ENCODE measurements around the gene CAPN10.

The CAPN10 gene

DNA sequence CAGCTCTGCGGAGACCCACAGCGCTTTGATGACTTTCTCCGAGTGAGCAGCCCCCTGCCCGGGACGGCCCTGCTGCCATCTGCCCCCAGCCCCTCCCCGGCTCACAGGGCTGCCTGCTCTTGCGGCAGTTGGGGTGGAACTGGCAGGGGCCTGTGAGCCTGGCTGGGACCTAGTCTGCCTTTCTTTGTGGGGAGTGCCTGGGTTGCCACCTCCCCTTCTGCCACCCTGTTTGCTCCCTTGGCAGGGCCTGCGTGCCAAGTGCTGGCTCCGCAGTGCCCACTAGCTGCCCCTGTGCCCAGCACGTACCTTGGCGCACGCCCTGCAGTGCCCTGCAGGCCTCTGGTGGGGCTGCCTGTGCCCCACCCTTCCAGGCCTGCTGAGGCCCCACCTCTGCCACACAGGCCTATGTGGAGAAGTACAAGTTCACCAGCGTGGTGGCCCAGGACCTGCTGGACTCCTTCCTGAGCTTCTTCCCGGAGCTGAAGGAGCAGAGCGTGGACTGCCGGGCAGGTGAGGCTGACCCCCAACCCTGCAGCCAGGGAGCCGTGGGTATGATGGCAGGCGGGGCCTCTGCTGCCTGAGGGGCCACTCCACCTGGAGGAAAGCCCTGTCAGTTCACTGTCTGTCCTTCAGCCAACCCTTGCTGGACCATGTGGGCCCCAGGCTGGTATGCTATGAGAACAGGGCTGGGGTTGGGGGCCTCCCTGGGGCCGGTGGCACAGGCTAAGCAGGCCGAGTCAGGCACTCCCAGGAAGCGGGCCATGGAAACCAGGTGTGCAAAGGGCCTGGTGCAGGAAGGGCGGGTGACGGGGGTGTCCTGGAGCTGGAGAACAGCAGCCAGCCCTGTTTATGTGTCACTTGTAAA, 11.2 kb upstream of the CAPN10 start:
- no peak for DNase-seq

DNA sequence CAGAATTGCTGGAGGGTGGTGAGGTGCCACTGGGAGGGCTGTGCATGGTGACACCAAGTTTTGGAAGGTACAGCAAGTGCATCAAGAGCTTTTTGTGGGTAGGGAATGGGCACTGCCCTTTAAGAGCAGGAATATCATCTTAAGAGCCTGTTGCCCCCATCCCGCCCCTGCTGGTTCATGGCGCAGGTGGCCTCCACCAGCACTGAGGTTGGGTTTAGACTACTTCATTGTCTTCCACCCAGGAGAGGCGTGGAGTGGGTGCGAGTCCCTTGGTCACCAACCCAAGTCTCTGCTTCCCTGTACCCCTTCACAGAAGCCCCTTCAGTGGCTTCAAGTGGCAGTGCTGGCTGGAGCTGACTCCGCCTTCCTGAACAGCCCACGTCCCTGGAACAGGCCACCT, 10.5 kb upstream of the CAPN10 start:
- DNase-seq, result no peak

DNA sequence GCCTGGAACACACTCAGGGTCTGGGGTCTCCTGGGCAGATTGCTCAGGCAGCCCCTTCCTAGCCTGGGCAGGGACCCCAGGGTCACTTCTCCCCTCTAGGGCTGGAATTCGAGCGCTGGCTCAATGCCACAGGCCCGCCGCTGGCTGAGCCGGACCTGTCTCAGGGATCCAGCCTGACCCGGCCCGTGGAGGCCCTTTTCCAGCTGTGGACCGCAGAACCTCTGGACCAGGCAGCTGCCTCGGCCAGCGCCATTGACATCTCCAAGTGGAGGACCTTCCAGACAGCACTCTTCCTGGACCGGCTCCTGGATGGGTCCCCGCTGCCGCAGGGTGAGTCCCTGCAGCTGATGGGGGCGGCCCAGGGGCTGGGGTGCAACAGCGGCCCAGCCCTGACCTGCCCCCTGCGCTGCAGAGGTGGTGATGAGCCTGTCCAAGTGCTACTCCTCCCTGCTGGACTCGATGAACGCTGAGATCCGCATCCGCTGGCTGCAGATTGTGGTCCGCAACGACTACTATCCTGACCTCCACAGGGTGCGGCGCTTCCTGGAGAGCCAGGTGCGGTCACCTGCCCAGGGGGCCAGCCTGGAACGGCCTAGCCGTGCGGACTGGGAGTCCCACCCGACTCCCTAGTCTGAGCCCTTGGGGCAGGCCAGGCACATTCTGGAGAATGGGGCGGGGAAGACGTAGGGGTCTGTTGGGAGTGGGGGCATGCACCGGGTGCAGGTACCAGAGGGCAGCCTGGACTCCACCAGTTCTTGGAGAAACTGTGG, 9.9 kb upstream of the CAPN10 start:
- no peak for DNase-seq

DNA sequence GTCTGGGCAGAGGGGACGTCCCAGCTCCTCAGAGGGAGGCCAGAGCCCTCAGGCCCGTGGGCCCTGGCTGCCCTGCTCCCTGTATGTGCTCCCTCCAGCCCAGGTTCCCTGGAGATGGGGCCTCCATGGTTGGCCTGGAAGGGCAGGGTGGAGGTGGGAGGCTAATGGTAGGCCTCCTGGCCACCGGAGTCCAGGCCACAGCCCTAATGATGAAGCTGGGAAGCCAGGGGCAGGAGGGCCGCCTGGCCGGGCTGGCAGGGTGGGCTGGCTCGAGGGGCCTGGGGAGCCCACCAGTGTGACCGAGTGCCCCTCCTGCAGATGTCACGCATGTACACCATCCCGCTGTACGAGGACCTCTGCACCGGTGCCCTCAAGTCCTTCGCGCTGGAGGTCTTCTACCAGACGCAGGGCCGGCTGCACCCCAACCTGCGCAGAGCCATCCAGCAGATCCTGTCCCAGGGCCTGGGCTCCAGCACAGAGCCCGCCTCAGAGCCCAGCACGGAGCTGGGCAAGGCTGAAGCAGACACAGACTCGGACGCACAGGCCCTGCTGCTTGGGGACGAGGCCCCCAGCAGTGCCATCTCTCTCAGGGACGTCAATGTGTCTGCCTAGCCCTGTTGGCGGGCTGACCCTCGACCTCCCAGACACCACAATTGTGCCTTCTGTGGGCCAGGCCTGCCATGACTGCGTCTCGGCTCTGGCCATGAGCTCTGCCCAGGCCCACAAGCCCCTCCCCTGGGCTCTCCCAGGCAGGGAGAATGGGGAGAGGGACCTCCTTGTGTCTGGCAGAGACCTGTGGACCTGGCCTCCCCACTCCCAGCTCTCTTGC, 9.0 kb upstream of the CAPN10 start:
- DNase-seq, result no peak

DNA sequence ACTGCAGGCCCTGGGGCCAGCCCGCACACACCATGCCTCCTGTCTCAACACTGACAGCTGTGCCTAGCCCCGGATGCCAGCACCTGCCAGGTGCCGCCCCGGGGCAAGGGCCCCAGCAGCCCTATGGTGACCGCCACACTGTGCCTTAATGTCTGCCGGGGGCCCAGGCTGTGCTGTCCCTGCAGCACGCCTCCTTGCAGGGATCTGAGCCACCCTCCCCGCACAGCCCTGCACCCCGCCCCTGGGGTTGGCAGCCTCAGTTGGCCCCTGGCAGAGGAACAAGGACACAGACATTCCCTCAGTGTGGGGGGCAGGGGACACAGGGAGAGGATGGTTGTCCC, 8.5 kb upstream of the CAPN10 start:
- DNase-seq, result no peak

DNA sequence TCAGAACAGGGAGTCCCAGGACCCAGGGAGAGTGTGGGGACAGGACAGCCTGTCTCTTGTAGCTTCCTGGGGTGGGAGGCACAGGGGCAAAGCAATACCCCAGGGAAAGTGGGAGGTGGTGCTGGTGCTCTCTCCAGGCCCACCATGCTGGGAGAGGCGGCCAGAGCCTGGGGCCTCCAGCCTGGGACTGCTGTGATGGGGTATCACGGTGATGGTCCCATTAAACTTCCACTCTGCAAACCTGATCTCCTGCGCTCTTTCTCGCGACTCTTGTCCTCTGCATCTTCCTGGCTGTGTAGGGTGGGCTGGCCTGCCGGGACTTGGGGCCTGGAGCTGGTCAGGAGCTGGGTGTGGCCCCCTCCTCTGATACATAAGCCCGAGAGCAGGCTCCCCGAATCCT, 8.0 kb upstream of the CAPN10 start:
- DNase-seq, result no peak

DNA sequence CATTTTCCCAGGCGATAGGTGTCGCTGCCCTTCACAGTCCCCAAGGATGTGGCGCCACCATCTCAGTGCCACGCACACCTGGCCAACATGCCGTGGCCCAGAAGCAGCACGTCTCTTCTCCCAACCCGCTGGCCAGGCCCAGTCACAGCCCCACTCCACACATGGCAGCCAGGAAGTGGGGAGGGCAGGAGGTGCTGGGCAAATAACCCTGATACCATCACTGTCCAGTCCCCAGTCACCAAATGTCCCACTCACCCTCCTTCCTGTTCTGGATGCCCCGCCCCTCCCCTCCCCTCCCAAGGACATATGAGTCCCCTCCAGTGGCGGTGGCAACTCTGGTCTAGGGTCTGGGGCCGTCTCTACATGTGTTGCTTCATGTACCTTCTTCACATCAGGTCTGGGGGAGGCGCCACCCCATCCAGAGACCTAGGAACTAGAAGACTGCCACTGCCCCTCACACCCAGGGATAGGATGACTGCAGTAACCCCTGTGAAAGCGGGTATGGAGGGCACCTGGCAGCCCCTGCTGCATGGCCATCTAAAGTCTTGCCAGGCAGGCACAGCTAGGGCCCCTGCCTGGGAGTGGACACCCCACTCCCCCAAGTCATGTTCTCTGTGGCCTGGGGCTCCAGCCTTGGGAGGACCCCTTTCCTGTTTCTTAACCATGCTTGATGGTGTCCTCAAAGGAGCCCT, 7.3 kb upstream of the CAPN10 start:
- no peak for DNase-seq

DNA sequence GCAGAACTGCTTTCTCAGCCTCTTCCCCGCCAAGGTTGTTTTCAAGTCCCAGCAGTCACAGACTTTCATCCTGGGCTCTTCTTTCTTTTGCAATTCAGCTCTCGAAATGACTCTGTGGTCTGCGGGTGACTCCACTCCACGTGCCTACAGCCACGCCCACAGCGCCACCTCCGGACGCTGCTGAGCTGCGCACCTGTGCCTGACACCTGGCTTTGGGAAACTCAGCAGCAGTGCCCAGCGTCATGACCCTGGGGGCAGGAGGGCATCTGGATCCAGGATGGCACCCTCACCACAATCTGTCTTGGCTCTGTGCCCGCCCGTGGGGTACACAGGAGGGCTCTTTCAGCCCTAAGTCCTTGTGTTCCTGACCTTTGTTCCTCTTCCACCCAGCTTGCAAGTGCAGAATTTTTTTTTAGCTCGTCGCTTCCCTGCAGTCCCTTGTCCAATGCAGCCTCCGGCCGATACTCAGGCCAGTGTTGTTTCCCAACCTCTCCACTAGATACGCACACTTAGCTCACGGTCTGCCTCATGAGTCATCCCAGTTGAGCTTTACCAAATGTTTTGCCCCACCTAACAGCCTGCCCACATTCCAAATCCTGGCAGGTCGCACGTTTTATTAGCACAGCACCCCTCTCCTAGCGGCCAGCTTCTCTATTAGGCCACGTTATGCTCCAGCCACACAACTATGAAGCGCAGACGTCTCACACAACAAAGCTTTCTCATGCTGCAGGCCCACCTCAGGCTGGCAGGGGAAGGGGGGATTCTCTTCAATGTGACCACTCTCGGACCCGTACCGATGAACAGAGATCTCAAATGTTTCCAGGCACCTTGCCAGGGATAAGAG, 6.5 kb upstream of the CAPN10 start:
- DNase-seq, result no peak

DNA sequence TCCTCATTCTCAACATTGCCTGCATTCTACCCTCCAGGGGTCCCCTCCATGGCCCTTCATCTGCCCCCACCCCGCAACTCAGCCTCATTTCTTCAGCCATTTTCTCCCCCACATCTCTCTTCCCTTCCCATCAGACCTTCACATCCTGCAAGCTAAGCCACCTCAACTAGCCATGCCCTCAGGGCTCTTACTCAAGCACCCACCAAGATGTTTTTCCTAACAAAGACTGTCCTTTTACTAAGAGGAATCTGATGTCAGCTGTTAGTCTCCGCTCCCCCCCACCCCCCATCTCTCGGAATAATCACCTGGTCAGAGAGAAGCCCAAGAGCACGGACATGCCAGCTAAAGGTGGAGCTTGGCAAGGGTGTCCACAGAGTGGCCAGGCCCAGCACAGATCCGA, 4.7 kb upstream of the CAPN10 start:
- DNase-seq, result no peak

DNA sequence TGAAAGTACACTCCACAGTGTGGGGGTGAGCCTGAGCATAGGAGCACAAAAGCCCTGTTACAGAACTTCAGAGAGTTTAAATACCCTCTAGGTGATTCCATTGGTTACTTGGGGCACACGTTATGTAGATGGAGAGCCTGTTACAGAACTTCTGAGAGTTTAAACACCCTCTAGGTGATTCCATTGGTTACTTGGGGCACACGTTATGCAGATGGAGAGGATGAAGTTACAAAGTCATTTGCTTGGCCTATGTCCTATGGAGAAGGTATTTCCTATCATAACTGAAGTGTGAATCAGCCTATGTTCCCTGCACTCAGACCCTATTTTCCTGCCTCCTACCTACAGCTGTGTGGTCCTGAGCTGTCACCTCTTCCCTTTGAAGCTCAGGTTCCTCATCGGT, 3.8 kb upstream of the CAPN10 start:
- DNase-seq, result no peak

DNA sequence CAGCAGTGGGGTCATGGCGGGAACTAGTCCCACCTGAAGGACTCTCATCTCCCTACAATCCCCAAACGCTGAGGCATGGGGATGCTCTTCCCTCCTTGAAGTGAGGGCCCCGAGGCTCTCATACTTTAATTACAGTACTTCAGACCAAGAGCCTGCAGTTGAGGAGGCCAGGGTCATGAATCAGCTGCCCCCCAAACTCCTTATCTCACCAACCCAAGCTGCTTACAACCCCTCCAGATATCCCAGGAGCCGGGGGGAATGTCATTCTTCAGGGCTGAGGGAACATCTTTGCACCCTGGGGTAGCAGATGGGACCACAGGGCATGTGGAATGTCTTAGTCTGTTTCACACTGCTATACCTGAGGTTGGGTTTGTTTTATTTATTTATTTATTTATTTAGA, 2.8 kb upstream of the CAPN10 start:
- DNase-seq, result no peak

DNA sequence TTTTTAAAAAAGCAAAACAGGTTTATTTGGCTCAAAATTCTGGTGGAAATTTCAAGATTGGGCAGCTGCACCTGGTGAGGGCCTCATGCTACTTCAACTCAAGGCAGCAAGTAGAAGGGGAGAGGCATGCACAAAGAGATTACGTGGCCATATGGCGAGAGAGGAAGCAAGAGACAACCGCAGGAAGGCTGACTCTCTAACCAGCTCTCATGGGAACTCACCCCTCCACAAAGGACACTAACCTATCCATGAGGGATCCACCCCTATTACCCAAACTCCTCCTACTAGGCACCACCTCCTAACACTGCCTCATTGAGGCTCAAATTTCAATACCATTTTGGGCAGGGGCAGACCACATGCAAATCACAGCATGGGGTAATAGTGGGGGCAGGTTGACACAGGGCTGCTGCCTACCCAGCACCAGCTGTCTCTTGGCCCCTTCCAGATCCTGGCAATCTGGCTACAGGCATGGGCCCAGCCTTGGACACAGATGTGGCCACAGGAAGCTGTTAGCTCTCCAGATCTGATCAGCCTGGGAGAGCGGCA, 2.0 kb upstream of the CAPN10 start:
- no peak for DNase-seq

DNA sequence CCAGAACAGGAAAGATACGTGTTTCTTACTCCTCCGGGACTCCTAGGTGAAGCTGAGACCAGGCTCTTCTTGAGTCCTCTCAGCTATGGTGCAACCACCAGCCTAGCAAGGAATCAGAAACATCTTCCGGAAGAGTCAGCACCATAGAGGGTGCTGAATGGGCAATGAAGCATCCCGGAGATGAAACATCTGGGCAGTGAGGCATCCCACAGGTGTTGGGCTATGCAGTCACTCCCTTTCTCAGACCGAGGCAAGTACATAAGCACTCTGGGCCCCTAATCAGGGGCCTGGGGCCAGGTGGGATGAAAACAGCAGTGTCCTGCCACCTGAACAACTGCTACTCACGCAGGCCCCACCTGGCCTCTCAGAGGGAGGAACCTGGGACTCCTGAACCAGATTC, 1.4 kb upstream of the CAPN10 start:
- no peak for DNase-seq

DNA sequence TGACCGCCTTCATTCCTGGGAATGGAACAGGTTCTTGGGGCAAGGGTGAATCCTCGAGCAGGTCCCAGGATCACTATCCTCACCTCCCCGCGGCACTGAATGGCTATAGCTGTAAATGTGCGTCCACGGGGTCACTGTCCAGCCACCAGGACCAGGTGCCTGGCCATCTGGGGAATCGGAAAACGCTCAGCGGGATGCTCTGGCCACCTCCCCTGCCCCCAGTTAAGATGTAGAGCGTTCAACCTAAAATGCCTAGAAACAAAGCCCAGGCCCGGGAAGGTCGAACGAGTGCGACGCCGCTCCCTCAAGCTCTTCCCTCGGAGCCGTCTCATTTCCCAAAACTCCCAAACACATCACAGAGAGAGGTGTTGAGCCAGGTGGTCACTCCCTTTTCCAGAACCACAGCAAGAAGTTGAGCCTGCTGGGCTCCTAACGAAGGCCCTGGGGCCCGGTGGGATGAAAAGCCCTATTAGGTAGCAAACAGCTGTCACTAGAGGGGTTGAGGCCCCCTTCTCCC, 795 bp upstream of the CAPN10 start:
- no peak for DNase-seq

DNA sequence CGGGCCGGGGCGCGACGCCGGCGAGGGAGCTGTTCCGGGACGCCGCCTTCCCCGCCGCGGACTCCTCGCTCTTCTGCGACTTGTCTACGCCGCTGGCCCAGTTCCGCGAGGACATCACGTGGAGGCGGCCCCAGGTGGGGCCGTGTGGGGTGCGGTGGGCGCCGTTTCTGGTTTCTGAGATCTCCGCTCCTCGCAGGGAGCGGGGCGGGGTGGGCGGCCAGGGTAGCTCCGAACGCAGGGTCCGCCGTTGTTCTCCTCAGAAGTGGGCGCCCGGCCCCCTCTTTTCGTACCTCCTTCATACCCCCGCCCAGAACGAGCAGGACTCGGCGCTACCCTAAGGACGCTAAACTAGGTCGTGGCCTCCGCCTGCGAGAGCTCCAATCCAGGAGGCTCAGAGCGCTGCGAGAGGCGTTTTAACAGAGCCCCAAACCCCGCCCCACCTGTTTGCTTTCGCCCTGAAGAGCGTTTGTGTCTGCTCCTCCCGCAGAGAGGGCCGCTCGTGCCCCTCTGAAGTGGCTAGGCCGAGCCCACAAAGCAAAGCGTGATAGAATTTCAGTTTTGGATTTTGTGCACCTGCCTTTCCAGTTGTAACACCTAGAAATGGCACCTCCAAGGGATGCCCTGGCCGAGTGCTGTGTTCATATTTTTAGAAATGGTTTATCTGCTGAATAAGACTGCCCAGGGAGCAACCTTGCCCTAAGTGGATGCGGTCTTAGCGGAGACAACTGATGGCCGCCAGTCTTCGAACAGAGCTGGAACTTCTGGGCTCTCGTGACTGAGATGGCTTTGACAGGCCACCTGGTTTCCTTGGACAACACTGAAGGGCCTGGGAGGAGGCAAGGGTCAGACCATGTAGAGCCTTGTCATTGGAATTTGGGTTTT, 626 bp downstream of the CAPN10 start:
- no peak for DNase-seq

DNA sequence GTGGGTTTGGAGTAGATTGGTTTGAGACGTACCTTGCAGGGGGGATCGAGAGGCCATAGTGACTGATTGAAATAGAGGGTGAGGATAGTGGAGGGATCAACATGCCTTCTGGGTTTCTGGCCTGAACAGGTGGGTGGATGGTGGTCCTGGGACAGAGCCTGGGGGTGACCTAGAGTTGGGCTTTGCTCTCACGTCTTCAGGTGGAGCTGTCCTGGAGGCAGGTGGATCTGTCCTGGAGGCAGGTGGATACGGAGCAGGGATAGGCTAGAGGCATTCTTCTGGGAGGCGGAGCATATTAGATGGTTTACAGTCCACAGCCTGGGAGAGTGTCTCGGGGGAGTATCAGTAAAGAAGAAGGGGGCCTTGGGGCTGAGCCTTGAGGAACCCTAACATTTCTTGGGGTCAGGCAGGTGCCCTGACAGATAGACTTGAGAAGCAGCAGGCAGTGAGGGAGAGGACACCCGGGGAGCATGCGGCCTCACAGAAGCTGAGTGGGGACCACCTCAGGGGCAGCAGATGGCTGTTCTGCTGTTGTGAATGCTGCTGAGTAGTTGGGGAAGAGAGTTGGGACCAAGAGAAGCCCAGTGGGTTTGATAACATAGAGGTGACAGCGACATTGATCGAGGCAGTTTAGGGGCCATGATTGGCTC, 1.6 kb downstream of the CAPN10 start:
- no peak for DNase-seq

DNA sequence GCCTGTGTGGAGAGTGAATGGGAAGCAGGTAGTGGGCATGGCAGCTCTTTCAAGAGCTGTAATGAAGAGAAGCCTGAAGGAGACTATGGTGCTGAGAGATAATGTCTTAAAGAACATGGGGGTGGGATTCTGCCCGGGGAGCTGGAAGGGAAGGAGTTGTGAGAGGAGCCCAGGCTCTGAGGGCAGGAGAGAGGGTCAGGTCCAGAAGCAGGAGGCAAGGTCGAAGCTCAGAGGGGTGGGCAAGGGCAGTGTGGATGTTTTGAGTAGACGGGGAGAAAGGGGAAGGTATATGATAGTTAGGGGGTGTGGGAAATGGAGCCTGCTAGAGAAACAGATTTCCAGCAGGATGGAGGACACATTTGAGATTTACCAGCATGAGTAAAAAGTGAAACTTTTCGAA, 2.1 kb downstream of the CAPN10 start:
- DNase-seq, result no peak

DNA sequence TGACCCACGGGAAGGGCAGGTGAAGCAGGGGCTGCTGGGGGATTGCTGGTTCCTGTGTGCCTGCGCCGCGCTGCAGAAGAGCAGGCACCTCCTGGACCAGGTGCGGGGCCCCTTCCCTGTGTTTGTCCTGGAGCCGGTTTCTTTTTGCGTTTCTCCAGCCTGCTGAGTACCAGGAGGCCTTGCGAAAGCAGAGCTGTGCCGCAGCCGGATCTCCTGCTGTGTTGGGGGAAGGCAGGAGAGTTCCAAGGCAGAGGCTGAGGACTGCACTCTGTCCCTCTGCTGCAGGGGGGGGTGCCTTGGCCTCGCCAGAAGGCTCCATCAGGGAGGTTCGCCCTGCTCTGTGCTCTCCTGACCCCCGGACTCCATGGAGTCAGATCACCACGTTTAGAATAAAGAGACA, 2.8 kb downstream of the CAPN10 start:
- no peak for DNase-seq

DNA sequence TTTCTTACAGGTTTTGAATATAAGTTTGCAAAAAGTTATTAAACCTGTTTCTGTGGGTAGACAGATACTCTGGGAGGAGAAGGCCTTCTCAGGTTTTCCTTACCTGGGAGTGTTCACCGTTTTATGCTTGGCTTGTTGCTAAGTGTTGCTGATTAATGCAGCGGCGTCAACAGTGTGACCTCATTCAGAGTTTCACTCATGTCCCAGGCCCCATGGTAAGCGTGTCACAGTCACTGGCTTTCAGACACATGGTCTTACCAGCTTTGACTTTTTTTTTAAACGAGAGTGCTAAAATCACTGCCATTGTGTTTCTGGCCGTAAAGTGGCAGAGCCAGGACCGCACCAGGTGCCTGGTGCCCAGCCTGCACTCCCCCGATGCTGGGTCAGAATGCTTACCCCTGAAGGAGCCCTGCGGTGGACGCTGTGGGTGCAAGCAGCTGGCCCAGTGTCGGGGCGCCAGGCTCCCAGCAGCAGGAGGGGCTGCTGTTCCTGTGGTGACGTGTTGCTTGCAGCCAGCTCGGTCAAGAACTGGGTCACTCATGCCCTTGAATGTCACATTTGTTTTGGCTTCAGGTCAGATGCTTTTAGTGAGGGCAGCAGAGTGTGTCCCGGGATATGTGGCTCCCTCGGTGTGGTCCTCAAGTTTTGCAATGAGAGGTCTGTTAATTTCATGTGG, 3.5 kb downstream of the CAPN10 start:
- no peak for DNase-seq

All from COR-L47 (cell line).